ENCODE data around the gene SLC36A3.
"Not testable (repeated sequence)": the region's sequence is repeated elsewhere in the genome, so short reads cannot be mapped to it uniquely, and the experiment has no call there.

SLC36A3 gene

GRCh38 chr5:151243127-151243526 lies 60.4 kb downstream of the SLC36A3 start:
- Histone ChIP-seq H3K9ac (ENCODE audit: low read depth, low read length, poor library complexity, severe bottlenecking) (no peak overlapping the region), H3F3A (ENCODE audit: low read depth) (no peaks in the 10 kb centered on the region), H3K79me2 (ENCODE audit: insufficient read depth, low read length) (no peaks in the 10 kb centered on the region), H3K36me3 (ENCODE audit: insufficient read depth, low read length) (no peaks in the 10 kb centered on the region), H3K4me3 (ENCODE audit: low read length, poor library complexity, severe bottlenecking) (no peak overlapping the region), H3K27me3 (ENCODE audit: insufficient read depth, low read length, poor library complexity, severe bottlenecking) (no peaks in the 10 kb centered on the region), H3K9me3 (ENCODE audit: insufficient read depth, low read depth, low read length) (no peaks in the 10 kb centered on the region), H3K4me1 (ENCODE audit: insufficient read depth, low read length, poor library complexity, severe bottlenecking) (peaks cover 3% of the 10 kb centered on the region), H3K9me2 (replicated peaks; ENCODE audit: low read depth, low read length) (no peaks in the 10 kb centered on the region), H2AFZ (ENCODE audit: low read length) (no peak overlapping the region), H4K20me1 (ENCODE audit: insufficient read depth, low read length, poor library complexity, severe bottlenecking) (no peaks in the 10 kb centered on the region), H3K4me2 (ENCODE audit: low read depth, low read length, poor library complexity, severe bottlenecking) (no peak overlapping the region)
- TF ChIP-seq EZH2phosphoT487 (IDR thresholded peaks at IDR 0.05; ENCODE audit: borderline replicate concordance), result no peak
- TF ChIP-seq CTCF (conservative IDR thresholded peaks at IDR 0.05; ENCODE audit: low read length), result no peak

- H4K20me1 ChIP-seq (ENCODE audit: insufficient read depth, low read length, poor library complexity, severe bottlenecking), result no peaks in the 10 kb centered on the region
Measured at GRCh38 chr5:151240924-151241635, 62.5 kb downstream of the SLC36A3 start.

GRCh38 chr5:151240268-151240835 lies 63.2 kb downstream of the SLC36A3 start:
- not testable (repeated sequence) for H3K9me3 ChIP-seq (ENCODE audit: insufficient read depth, low read depth, low read length); H4K20me1 ChIP-seq (ENCODE audit: insufficient read depth, low read length, poor library complexity, severe bottlenecking); H3K27me3 ChIP-seq (ENCODE audit: insufficient read depth, low read length, poor library complexity, severe bottlenecking); H3K9ac ChIP-seq (ENCODE audit: low read depth, low read length, poor library complexity, severe bottlenecking); H3F3A ChIP-seq (ENCODE audit: low read depth); H2AFZ ChIP-seq (ENCODE audit: low read length); H3K79me2 ChIP-seq (ENCODE audit: insufficient read depth, low read length); H3K9me2 ChIP-seq (replicated peaks; ENCODE audit: low read depth, low read length); H3K4me3 ChIP-seq (ENCODE audit: low read length, poor library complexity, severe bottlenecking); H3K36me3 ChIP-seq (ENCODE audit: insufficient read depth, low read length); H3K4me1 ChIP-seq (ENCODE audit: insufficient read depth, low read length, poor library complexity, severe bottlenecking); H3K4me2 ChIP-seq (ENCODE audit: low read depth, low read length, poor library complexity, severe bottlenecking)

More at GRCh38 chr5:151240924-151241635, 62.5 kb downstream of the SLC36A3 start:
- H3K9me3 ChIP-seq (ENCODE audit: insufficient read depth, low read depth, low read length), result no peaks in the 10 kb centered on the region
- H3K9me2 ChIP-seq (replicated peaks; ENCODE audit: low read depth, low read length), result no peaks in the 10 kb centered on the region
- H3K4me3 ChIP-seq (ENCODE audit: low read length, poor library complexity, severe bottlenecking), result no peak overlapping the region
- TF ChIP-seq CTCF (conservative IDR thresholded peaks at IDR 0.05; ENCODE audit: low read length), result no peak
- no peak for TF ChIP-seq EZH2phosphoT487 (IDR thresholded peaks at IDR 0.05; ENCODE audit: borderline replicate concordance)
- H3K4me2 ChIP-seq (ENCODE audit: low read depth, low read length, poor library complexity, severe bottlenecking), result no peak overlapping the region
- no peak overlapping the region for H3K9ac ChIP-seq (ENCODE audit: low read depth, low read length, poor library complexity, severe bottlenecking)
- no peaks in the 10 kb centered on the region for H3K79me2 ChIP-seq (ENCODE audit: insufficient read depth, low read length)
- peaks cover 3% of the 10 kb centered on the region for H3K4me1 ChIP-seq (ENCODE audit: insufficient read depth, low read length, poor library complexity, severe bottlenecking)
- no peaks in the 10 kb centered on the region for H3F3A ChIP-seq (ENCODE audit: low read depth)
- no peak overlapping the region for H2AFZ ChIP-seq (ENCODE audit: low read length)
- H3K27me3 ChIP-seq (ENCODE audit: insufficient read depth, low read length, poor library complexity, severe bottlenecking), result no peaks in the 10 kb centered on the region
- H3K36me3 ChIP-seq (ENCODE audit: insufficient read depth, low read length), result no peaks in the 10 kb centered on the region
